Stimulated activated CD8-positive, alpha-beta memory T cell treated with anti-CD3 and anti-CD28 coated beads, Interleukin-4, amount 100 ng/mL, for 4 hours (primary cell): ENCODE results near the gene MTCH1.
A peak's percentile ranks its signal among the peaks of the same experiment; 100 is the strongest.

Source experiments
- DNase-seq, 2 donors: peaks; one replicate each; pipeline ENCODE4 v3.0.0-alpha.2; 2020; ENCODE audit warnings: low read depth in 2 of 2, low spot score in 1 of 2

MTCH1 gene

GRCh38 chr6:36970892-36971842 is 14.8 kb downstream of the MTCH1 start:
- DNase-seq: no peak

DNA sequence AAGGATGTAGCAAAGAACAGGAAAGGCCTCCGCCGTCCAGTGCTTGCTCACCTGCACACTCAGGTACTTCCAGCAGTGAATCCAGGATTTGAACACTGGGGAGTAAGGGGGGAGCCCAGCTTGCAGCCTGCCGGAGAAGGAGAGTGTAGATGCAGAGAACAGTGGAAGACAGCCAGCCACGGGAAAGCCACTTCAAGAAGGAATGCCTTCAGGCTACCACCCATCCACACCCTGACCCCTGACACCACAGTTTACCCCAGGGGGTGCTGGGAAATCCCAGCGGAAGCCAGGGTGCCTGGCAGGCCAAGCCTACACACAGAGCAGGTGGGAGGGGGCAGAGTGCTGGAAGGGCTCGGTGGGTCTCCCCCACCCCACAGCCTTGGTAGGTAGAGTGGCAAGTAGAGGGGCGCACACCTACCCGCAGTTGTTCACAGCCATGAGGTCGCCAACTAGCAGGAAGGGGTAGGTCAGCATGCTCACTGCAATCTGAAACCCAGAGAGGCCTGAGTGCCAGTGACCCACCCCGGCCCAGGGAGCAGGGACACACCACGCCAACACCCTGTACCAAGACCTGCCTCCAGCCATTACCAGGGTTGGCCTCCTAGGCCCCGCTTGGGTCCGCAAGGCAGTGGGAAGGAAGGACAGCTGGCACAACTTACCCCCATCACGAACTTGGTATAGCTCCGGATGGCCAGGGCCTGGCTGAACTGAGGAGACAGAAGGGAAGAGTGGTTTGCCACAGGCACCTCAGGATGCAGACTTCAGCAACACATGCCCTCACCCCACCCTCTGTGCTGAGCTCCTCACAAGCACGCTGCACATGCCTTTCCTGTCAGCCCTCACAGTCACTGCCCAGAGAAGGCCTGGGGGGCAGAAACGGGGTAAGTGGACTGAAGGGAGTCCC is 15.8 kb downstream of the MTCH1 start:
- DNase-seq: no peak

DNA sequence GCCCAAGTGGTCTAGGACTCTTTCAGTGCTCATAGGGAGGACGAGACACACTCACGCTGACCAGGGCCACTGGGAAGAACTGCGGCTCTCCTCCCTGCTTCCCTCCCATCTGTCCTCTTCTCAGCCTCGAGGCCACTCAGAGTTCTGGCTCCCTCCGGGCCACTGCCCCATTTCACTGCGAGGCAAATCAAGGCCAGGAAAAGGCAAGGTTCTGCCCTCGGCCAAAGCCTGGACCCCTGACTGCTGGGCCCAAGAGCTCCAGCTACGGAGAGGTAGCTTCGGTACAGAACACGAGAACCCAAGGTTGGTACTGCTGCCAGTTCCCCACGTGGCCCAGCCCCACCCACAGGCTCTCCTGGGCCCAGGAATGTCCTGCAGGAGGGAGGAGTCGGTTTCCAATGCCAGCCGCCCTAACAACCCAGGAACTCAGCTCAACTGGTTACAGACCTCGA is 16.7 kb downstream of the MTCH1 start:
- DNase-seq: no peak

GRCh38 chr6:36968266-36968977 is 17.6 kb downstream of the MTCH1 start:
- DNase-seq: no peak

GRCh38 chr6:36967757-36968156 is 18.2 kb downstream of the MTCH1 start:
- no peak for DNase-seq

- DNase-seq: no peak
These were observed 18.7 kb downstream of the MTCH1 start for GRCh38 chr6:36967301-36967700.

GRCh38 chr6:36964908-36965307 is 21.1 kb downstream of the MTCH1 start:
- DNase-seq: no peak

GRCh38 chr6:36964349-36964748 is 21.6 kb downstream of the MTCH1 start:
- no peak for DNase-seq

- no peak for DNase-seq
These were observed 22.3 kb downstream of the MTCH1 start for GRCh38 chr6:36963451-36964290.

DNA sequence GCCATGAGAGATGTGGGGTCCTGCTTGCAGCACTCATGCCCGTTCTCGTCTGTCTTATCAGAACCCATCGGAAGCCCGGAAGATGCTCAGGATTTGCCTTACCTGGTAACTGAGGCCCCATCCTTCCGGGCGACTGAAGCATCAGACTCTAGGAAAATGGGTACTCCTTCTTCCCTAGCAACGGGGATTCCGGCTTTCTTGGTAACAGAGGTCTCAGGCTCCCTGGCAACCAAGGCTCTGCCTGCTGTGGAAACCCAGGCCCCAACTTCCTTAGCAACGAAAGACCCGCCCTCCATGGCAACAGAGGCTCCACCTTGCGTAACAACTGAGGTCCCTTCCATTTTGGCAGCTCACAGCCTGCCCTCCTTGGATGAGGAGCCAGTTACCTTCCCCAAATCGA is 23.1 kb downstream of the MTCH1 start:
- DNase-seq: peak; percentile 28 to 40

DNA sequence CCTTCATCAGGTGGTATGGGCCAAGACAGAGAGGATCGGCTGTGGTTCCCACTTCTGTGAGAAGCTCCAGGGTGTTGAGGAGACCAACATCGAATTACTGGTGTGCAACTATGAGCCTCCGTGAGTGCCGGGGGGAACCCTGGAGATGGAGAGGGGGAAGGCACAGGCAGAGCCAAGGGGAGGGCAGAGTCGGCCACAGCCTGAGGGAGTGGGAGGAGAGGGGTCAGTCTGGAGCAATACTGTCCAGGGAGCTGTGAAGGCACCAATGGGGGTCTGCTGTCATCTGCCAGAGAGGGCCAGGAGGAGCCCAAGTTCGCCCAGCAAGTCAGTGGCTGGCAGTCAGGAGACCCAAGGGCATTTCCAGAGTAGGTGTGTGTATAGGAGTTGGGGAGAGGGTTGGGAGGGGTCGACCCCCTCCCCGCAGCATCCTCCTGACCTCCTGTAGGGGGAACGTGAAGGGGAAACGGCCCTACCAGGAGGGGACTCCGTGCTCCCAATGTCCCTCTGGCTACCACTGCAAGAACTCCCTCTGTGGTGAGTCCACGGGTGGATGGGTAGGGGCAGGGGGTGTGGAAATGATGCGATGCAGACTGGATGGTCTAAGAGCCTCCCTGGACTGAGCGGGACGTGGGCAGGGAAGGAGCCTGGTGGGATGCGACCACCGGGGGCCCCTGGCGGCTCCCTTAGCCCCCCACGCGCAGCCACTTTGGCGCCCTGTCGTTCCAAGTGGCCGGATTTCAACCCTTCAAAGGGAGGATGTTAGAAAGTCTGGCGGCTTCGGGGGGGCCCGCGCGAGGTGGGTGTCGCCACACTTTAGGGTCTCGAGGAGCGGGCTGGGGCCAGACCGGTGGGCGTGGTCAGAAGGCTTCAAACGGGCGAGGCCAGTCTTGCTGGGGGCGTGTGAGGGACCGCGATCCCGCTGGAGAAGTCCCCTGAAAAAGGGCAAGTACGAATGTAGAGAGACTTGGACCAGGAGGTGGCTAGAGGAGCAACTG is 24.3 kb downstream of the MTCH1 start:
- no peak for DNase-seq

DNA sequence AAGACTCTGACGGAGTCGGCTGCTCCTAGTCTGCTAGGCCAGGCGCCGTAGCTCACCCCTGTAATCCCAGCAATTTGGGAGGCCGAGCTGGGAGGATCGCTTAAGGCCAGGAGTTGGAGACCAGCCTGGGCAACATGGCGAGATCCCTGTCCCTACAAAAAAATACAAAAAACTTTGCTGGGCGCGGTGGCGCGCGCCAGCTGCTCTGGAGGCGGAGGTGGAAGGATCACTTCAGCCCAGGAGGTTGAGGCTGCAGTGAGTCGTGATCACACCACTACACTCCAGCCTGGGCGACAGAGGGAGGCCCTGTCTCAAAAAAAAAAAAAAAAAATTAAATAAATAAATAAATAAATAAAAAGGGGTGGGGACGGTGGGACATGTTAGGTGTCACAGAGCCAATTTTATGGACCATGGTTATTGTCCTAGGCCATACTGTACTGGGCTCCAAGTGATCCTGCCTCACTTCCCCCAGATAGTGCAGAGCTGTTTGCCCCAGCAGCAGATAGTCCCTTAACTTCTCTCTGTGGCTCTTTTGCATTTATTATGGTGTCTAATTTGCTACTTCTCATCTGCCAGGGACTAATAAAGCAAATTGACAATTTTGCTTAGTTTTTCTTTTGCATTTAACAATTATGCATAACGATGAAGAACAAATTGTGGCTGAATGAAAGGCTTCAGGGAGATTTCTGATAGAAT is 26.3 kb downstream of the MTCH1 start:
- no peak for DNase-seq

- no peak for DNase-seq
These were observed 27.0 kb downstream of the MTCH1 start for GRCh38 chr6:36958775-36959554.

DNA sequence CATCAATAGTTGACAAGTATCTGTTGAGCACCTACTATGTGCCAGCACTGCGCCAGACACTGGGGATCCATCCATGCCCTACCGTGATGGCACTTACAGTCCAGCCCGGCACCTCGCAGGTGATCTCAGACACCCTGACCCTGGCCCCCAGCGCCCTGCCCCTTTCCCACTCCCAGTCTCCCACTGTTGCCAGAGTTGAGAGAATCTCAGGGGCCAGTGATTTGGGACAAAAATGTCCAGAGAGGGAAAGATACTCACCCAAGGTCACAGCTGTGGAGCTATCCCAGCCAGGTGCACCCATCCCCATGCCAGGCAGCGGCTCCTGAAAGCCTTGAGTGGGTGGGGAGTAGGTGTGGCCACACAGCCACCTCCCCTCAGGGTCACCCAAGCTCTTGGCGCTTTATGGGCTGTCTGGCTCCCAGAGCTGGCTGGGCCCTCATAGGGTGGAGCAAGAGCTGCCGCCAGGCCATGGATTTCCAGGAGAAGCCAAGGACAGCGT is 28.2 kb downstream of the MTCH1 start:
- DNase-seq: no peak

- no peak for DNase-seq
These were observed 29.6 kb downstream of the MTCH1 start for GRCh38 chr6:36956446-36956820.

GRCh38 chr6:36955671-36956445 is 30.1 kb downstream of the MTCH1 start:
- no peak for DNase-seq

GRCh38 chr6:36955136-36955535 is 30.9 kb downstream of the MTCH1 start:
- DNase-seq: no peak
